ENCODE measurements around the gene MICU1. TPM values are rescaled to one million over a fixed set of nuclear protein-coding genes. Genes with fewer than 3 reads are reported as not detected.

MICU1 gene
- polyA plus RNA-seq, 1 of the 3 experiments (the other 2 are of a cell fraction): 24.6 TPM

DNA sequence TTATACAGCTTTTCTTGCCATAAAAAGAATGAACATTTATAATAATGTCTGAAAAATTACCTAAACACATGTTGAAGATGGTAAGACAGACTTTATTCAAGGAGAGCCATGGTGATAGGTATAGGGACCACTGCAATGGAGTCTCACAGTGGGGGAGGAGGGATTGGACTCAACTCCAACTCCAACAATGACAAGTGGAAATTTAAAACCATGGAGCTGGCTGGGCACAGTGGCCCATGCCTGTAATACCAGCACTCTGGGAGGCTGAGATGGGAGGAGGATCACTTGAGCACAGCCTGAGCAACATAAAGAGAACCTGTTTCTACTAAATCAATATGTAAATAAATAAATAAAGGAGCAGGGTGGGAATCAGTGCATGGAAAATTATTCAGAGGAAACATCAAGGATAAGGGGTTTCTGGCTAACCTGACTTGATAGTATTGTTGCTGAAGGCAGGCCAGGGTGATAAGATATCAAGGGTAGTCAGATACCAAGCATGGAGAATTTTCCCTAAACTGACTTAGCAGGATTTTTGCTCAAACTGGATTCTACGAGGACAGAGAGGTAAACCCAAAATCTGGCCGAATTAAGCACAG lies 19.5 kb upstream of the MICU1 start:
- TF ChIP-seq, protein P1, sequence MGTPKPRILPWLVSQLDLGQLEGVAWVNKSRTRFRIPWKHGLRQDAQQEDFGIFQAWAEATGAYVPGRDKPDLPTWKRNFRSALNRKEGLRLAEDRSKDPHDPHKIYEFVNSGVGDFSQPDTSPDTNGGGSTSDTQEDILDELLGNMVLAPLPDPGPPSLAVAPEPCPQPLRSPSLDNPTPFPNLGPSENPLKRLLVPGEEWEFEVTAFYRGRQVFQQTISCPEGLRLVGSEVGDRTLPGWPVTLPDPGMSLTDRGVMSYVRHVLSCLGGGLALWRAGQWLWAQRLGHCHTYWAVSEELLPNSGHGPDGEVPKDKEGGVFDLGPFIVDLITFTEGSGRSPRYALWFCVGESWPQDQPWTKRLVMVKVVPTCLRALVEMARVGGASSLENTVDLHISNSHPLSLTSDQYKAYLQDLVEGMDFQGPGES (IDR thresholded peaks at IDR 0.05; ENCODE audit: low read depth, low read length): no peak
- no peak for TF ChIP-seq NRF1 (IDR thresholded peaks at IDR 0.05; ENCODE audit: low read depth, low read length)
- TF ChIP-seq, protein P2, sequence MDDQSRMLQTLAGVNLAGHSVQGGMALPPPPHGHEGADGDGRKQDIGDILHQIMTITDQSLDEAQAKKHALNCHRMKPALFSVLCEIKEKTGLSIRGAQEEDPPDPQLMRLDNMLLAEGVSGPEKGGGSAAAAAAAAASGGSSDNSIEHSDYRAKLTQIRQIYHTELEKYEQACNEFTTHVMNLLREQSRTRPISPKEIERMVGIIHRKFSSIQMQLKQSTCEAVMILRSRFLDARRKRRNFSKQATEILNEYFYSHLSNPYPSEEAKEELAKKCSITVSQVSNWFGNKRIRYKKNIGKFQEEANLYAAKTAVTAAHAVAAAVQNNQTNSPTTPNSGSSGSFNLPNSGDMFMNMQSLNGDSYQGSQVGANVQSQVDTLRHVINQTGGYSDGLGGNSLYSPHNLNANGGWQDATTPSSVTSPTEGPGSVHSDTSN (IDR thresholded peaks at IDR 0.05): no peak
- TF ChIP-seq, protein P3, sequence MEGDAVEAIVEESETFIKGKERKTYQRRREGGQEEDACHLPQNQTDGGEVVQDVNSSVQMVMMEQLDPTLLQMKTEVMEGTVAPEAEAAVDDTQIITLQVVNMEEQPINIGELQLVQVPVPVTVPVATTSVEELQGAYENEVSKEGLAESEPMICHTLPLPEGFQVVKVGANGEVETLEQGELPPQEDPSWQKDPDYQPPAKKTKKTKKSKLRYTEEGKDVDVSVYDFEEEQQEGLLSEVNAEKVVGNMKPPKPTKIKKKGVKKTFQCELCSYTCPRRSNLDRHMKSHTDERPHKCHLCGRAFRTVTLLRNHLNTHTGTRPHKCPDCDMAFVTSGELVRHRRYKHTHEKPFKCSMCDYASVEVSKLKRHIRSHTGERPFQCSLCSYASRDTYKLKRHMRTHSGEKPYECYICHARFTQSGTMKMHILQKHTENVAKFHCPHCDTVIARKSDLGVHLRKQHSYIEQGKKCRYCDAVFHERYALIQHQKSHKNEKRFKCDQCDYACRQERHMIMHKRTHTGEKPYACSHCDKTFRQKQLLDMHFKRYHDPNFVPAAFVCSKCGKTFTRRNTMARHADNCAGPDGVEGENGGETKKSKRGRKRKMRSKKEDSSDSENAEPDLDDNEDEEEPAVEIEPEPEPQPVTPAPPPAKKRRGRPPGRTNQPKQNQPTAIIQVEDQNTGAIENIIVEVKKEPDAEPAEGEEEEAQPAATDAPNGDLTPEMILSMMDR (IDR thresholded peaks at IDR 0.05): no peak
- TF ChIP-seq, protein P4, sequence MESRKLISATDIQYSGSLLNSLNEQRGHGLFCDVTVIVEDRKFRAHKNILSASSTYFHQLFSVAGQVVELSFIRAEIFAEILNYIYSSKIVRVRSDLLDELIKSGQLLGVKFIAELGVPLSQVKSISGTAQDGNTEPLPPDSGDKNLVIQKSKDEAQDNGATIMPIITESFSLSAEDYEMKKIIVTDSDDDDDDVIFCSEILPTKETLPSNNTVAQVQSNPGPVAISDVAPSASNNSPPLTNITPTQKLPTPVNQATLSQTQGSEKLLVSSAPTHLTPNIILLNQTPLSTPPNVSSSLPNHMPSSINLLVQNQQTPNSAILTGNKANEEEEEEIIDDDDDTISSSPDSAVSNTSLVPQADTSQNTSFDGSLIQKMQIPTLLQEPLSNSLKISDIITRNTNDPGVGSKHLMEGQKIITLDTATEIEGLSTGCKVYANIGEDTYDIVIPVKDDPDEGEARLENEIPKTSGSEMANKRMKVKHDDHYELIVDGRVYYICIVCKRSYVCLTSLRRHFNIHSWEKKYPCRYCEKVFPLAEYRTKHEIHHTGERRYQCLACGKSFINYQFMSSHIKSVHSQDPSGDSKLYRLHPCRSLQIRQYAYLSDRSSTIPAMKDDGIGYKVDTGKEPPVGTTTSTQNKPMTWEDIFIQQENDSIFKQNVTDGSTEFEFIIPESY (IDR thresholded peaks at IDR 0.05; ENCODE audit: borderline replicate concordance, low read depth): no peak
- TF ChIP-seq GATA2 (CRISPR knock-in tag; IDR thresholded peaks at IDR 0.05): no peak
- no peak for TF ChIP-seq SMC3 (IDR thresholded peaks at IDR 0.05; ENCODE audit: low read depth, low read length)
- TF ChIP-seq, protein P5, sequence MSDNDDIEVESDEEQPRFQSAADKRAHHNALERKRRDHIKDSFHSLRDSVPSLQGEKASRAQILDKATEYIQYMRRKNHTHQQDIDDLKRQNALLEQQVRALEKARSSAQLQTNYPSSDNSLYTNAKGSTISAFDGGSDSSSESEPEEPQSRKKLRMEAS (IDR thresholded peaks at IDR 0.05; ENCODE audit: low read depth): no peak
- TF ChIP-seq, protein P6, sequence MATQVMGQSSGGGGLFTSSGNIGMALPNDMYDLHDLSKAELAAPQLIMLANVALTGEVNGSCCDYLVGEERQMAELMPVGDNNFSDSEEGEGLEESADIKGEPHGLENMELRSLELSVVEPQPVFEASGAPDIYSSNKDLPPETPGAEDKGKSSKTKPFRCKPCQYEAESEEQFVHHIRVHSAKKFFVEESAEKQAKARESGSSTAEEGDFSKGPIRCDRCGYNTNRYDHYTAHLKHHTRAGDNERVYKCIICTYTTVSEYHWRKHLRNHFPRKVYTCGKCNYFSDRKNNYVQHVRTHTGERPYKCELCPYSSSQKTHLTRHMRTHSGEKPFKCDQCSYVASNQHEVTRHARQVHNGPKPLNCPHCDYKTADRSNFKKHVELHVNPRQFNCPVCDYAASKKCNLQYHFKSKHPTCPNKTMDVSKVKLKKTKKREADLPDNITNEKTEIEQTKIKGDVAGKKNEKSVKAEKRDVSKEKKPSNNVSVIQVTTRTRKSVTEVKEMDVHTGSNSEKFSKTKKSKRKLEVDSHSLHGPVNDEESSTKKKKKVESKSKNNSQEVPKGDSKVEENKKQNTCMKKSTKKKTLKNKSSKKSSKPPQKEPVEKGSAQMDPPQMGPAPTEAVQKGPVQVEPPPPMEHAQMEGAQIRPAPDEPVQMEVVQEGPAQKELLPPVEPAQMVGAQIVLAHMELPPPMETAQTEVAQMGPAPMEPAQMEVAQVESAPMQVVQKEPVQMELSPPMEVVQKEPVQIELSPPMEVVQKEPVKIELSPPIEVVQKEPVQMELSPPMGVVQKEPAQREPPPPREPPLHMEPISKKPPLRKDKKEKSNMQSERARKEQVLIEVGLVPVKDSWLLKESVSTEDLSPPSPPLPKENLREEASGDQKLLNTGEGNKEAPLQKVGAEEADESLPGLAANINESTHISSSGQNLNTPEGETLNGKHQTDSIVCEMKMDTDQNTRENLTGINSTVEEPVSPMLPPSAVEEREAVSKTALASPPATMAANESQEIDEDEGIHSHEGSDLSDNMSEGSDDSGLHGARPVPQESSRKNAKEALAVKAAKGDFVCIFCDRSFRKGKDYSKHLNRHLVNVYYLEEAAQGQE (IDR thresholded peaks at IDR 0.05; ENCODE audit: low read depth, low read length): no peak
- no peak for TF ChIP-seq NFIC (IDR thresholded peaks at IDR 0.05; ENCODE audit: borderline replicate concordance)
- TF ChIP-seq, protein P7, sequence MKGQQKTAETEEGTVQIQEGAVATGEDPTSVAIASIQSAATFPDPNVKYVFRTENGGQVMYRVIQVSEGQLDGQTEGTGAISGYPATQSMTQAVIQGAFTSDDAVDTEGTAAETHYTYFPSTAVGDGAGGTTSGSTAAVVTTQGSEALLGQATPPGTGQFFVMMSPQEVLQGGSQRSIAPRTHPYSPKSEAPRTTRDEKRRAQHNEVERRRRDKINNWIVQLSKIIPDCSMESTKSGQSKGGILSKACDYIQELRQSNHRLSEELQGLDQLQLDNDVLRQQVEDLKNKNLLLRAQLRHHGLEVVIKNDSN (IDR thresholded peaks at IDR 0.05; ENCODE audit: borderline replicate concordance, low read depth): no peak
- TF ChIP-seq FOXM1 (IDR thresholded peaks at IDR 0.05; ENCODE audit: low read depth): no peak
- TF ChIP-seq RXRA (IDR thresholded peaks at IDR 0.05; ENCODE audit: borderline replicate concordance, low read depth): no peak
- no peak for TF ChIP-seq GABPA (IDR thresholded peaks at IDR 0.05; ENCODE audit: low read depth)
- TF ChIP-seq POLR2AphosphoS5 (IDR thresholded peaks at IDR 0.05; ENCODE audit: low read depth, low read length): no peak
- TF ChIP-seq CHD2 (IDR thresholded peaks at IDR 0.05; ENCODE audit: low read length, partially characterized antibody): no peak
- Histone ChIP-seq H3K36me3 (replicated peaks in 1 of 2; ENCODE audit: control insufficient read depth in 1 of 2, insufficient read depth in 2 of 2, low read length in 1 of 2) (no peaks in the 10 kb centered on the region), H3K4me3 (ENCODE audit: low read depth in 2 of 2, low read length in 1 of 2) (no peak overlapping the region), H4K20me1 (ENCODE audit: insufficient read depth) (no peaks in the 10 kb centered on the region), H3K9me2 (no peaks in the 10 kb centered on the region), H2AFZ (ENCODE audit: low read depth) (no peak overlapping the region), H3K9ac (no peak overlapping the region), H3K27me3 (ENCODE audit: insufficient read depth) (no peaks in the 10 kb centered on the region), H3F3A (replicated peaks; ENCODE audit: insufficient read depth) (no peaks in the 10 kb centered on the region), H3K4me2 (no peak overlapping the region), H3K4me1 (ENCODE audit: control insufficient read depth in 1 of 2, insufficient read depth in 2 of 2, low read depth in 1 of 2, low read length in 1 of 2) (no peaks in the 10 kb centered on the region), H3K79me2 (ENCODE audit: insufficient read depth) (no peaks in the 10 kb centered on the region), H3K9me3 (no peaks in the 10 kb centered on the region), H3K27ac (ENCODE audit: low read depth in 2 of 2, low read length in 1 of 2) (no peak overlapping the region)
- ChIA-PET CTCF (no interaction called here), POLR2A (no interaction called here)
- WGBS (ENCODE audit: low lambda C conversion rate): 36% methylated on average over 2 of the region's 2 CpGs
- no peak for DNase-seq
